Smooth muscle cell (in vitro differentiated cells): ENCODE measurements around the gene SGSH. TPM values are rescaled to one million over a fixed set of nuclear protein-coding genes. Genes with fewer than 3 reads are reported as not detected.

Source experiments
- DNase-seq: peaks from one replicate; lab custom pipeline; 2025; ENCODE audit not compliant: unreplicated experiment; lab: John Stamatoyannopoulos, UW
- H2AFZ ChIP-seq: fragments of 200-600 bp; sonication (generic); 2 replicates; pipeline ENCODE4 v1.6.0; 2016; ENCODE audit warnings: antibody characterized with exemption, low read depth, mild to moderate bottlenecking
- H3F3A ChIP-seq: fragments of 200-600 bp; sonication (generic); 2 replicates; pipeline ENCODE4 v1.6.0; 2017; ENCODE audit warnings: antibody characterized with exemption, low read depth
- H3K27ac ChIP-seq: fragments of 200-600 bp; sonication (generic); 2 replicates; pipeline ENCODE4 v1.5.1; 2016; ENCODE audit warnings: low read depth, mild to moderate bottlenecking
- H3K27me3 ChIP-seq: fragments of 200-600 bp; sonication (generic); 2 replicates; pipeline ENCODE4 v1.6.1; 2016; ENCODE audit warnings: low read depth, mild to moderate bottlenecking
- H3K36me3 ChIP-seq: fragments of 200-600 bp; sonication (generic); 2 replicates; pipeline ENCODE4 v1.5.1; 2016; ENCODE audit warnings: low read depth
- H3K4me1 ChIP-seq: fragments of 200-600 bp; sonication (generic); 2 replicates; pipeline ENCODE4 v1.5.1; 2016; ENCODE audit warnings: low read depth
- H3K4me2 ChIP-seq: fragments of 200-600 bp; sonication (generic); 2 replicates; pipeline ENCODE4 v1.6.0; 2016; ENCODE audit warnings: mild to moderate bottlenecking
- H3K4me3 ChIP-seq: fragments of 200-600 bp; sonication (generic); 2 replicates; pipeline ENCODE4 v1.5.1; 2016; ENCODE audit warnings: mild to moderate bottlenecking
- H3K79me2 ChIP-seq: fragments of 200-600 bp; sonication (generic); 2 replicates; pipeline ENCODE4 v1.6.0; 2016; ENCODE audit warnings: low read depth, mild to moderate bottlenecking
- H3K9ac ChIP-seq: fragments of 200-600 bp; sonication (generic); 2 replicates; pipeline ENCODE4 v1.6.0; 2016; ENCODE audit warnings: low read depth
- H3K9me3 ChIP-seq: fragments of 200-600 bp; sonication (generic); replicated peaks from 2 replicates; pipeline ENCODE4 v1.5.1; 2016; ENCODE audit warnings: low read depth
- H4K20me1 ChIP-seq: fragments of 200-600 bp; sonication (generic); 2 replicates; pipeline ENCODE4 v1.6.0; 2016; ENCODE audit warnings: low read depth
- WGBS: methylation state at CpG from one replicate; pipeline ENCODE4 v1.1.7; 2016; ENCODE audit warnings: low lambda C conversion rate; 5-methylcytosine and 5-hydroxymethylcytosine counted together
- polyA plus RNA-seq: library from polyadenylated mRNA; unstranded; fragments of >200 nt; fragmentation: Nextera tagmentation; extraction: Ambion mirVana; gene quantifications from 2 replicates; pipeline ENCODE4 v1.2.1, GENCODE V29; 2016
- total RNA-seq: library from RNA; depleted of rRNA; stranded (reverse); fragments of >200 nt; gene quantifications from 2 replicates; pipeline ENCODE4 v1.2.3, GENCODE V29; 2014
- TF ChIP-seq, protein P1 (sequence below): fragments of 200-600 bp; sonication (generic); IDR thresholded peaks from 2 replicates; pipeline ENCODE4 v1.5.1; 2017; ENCODE audit warnings: borderline replicate concordance, mild to moderate bottlenecking, antibody characterized with exemption; ENCODE audit not compliant: insufficient read depth, poor library complexity, severe bottlenecking

Gene SGSH
- total and polyA plus RNA-seq, 2 experiments from 2014 or later: 5.8 to 29.2 TPM

DNA sequence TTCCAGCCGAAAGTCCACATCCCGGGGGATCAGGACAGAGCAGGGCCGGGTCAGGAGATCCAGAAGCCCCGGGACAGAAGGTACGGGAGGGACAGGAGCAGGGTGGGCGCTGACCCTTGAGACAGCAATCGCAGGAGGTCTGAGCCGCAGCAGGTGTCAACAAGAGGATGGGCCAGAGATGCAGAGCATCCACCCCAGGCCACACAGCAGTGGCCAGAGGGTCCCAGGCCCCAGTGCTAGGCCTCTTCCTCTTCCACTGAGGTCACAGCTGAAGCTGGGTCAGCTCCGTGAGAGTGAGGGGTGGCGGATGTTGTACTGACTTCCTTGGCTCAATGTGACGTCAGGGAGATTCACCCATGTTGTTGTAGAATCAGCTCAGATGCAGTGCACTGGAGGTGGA, 31.8 kb upstream of the SGSH start:
- no peaks in the 10 kb centered on the region for H3F3A ChIP-seq
- H3K4me1 ChIP-seq: peaks cover 7% of the 10 kb centered on the region
- H3K4me3 ChIP-seq: no peak overlapping the region
- no peak overlapping the region for H2AFZ ChIP-seq
- no peaks in the 10 kb centered on the region for H3K9me3 ChIP-seq
- TF ChIP-seq, protein P1, sequence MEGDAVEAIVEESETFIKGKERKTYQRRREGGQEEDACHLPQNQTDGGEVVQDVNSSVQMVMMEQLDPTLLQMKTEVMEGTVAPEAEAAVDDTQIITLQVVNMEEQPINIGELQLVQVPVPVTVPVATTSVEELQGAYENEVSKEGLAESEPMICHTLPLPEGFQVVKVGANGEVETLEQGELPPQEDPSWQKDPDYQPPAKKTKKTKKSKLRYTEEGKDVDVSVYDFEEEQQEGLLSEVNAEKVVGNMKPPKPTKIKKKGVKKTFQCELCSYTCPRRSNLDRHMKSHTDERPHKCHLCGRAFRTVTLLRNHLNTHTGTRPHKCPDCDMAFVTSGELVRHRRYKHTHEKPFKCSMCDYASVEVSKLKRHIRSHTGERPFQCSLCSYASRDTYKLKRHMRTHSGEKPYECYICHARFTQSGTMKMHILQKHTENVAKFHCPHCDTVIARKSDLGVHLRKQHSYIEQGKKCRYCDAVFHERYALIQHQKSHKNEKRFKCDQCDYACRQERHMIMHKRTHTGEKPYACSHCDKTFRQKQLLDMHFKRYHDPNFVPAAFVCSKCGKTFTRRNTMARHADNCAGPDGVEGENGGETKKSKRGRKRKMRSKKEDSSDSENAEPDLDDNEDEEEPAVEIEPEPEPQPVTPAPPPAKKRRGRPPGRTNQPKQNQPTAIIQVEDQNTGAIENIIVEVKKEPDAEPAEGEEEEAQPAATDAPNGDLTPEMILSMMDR: no peak
- no peaks in the 10 kb centered on the region for H3K36me3 ChIP-seq
- no peak overlapping the region for H3K9ac ChIP-seq
- H4K20me1 ChIP-seq: no peaks in the 10 kb centered on the region
- H3K4me2 ChIP-seq: no peak overlapping the region
- H3K79me2 ChIP-seq: no peaks in the 10 kb centered on the region
- no peaks in the 10 kb centered on the region for H3K27me3 ChIP-seq
- DNase-seq: no peak
- 98% methylated on average over 11 of the region's 11 CpGs for WGBS
- no peak overlapping the region for H3K27ac ChIP-seq

DNA sequence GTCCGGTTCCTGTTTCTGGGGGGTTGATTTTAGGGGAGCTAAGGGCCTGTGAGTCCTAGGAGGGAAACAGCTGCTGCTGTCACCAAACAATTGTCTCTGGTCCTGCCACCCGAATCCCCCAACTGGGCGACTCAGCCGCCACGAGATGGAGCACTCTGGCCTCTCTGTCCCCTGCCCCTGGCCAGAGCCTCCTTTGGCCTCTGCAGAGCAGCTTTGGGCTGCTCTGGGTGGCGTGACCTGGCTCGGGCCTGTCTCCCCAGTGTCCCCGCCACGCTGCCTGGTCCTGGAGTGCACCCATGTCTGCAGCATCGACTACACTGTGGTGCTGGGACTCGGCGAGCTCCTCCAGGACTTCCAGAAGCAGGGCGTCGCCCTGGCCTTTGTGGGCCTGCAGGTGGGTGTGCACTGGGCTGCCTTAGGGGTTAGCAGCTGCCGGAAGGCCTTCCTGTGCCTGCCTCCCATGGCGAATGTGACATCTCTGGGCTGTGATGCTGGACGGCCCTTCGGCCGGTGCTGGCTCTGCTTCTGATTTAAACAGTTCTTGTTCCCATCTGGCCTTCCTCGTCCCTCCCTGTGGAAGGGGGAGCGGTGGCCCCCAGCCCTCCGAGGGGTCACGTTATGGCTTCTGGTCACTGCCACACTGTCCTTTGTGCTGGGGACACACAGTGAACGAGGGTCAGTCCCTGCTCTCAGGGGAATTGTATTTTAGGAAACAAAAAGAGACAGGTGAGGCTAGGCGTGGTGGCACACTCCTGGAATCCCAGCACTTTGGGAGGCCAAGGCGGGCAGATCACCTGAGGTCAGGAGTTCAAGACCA, 29.0 kb upstream of the SGSH start:
- H2AFZ ChIP-seq: no peak overlapping the region
- TF ChIP-seq, protein P1: no peak
- no peaks in the 10 kb centered on the region for H3F3A ChIP-seq
- no peaks in the 10 kb centered on the region for H3K4me1 ChIP-seq
- H3K27ac ChIP-seq: no peak overlapping the region
- no peaks in the 10 kb centered on the region for H4K20me1 ChIP-seq
- DNase-seq: no peak
- H3K9ac ChIP-seq: no peak overlapping the region
- no peaks in the 10 kb centered on the region for H3K36me3 ChIP-seq
- no peaks in the 10 kb centered on the region for H3K79me2 ChIP-seq
- H3K9me3 ChIP-seq: no peaks in the 10 kb centered on the region
- whole genome bisulfite sequencing: 94% methylated on average over 26 of the region's 26 CpGs
- H3K4me3 ChIP-seq: no peak overlapping the region
- H3K4me2 ChIP-seq: no peak overlapping the region
- no peaks in the 10 kb centered on the region for H3K27me3 ChIP-seq

DNA sequence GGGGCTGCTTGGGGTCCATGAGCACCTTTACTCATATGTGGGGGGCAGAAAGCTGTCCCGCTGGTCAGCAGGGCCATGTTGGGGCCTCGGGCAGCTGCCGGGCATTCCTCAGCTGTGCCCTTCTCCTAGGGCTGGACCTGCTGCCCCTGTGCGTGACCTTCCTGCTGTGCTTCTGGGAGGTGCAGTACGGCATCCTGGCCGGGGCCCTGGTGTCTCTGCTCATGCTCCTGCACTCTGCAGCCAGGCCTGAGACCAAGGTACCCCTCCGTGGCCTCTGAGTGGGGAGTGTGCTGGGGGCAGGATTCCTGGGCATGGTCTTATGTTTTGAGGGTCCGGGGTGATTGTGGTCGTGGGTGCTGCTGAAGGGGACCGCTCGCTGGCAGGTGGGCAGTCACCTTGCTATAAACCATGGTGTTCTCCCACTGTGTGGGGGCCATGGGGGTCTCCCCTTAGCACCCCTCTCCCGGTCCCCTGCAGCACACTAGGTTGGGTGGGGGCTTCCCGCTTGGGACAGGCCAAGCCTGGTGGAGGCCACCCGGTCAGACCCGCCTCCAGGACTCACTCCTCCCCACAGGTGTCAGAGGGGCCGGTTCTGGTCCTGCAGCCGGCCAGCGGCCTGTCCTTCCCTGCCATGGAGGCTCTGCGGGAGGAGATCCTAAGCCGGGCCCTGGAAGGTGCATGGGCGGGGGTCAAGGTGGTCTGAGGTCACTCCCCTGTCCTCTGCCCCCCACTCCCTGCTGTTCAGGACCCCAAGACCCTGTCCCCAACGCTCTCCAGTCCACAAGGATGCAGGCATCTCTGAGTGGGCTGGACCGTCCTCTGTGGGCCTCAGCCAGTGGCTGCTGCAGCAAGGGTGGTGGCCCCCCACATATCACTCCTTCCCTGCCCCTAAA, 28.1 kb upstream of the SGSH start:
- TF ChIP-seq, protein P1: no peak
- Histone ChIP-seq H3K4me1 (no peaks in the 10 kb centered on the region), H3K9ac (no peak overlapping the region), H3K79me2 (no peaks in the 10 kb centered on the region), H3K36me3 (no peaks in the 10 kb centered on the region), H3K4me2 (no peak overlapping the region), H3K27ac (no peak overlapping the region), H3K4me3 (no peak overlapping the region), H4K20me1 (no peaks in the 10 kb centered on the region), H3K9me3 (no peaks in the 10 kb centered on the region), H3K27me3 (no peaks in the 10 kb centered on the region), H2AFZ (no peak overlapping the region), H3F3A (no peaks in the 10 kb centered on the region)
- DNase-seq: no peak
- 95% methylated on average over 23 of the region's 23 CpGs for WGBS
